Neural cell (in vitro differentiated cells): ENCODE measurements around the gene SMAD5.

Source experiments
- EP300 ChIP-seq: fragments of 450-650 bp; conservative IDR thresholded peaks from 2 replicates; pipeline ENCODE4 v1.6.1; 2014; ENCODE audit warnings: antibody characterized with exemption, mild to moderate bottlenecking, moderate library complexity; ENCODE audit not compliant: poor library complexity, severe bottlenecking
- EZH2 ChIP-seq: fragments of 200-600, 300-800 bp; shearing (Covaris generic), sonication (generic); IDR thresholded peaks from 2 replicates; pipeline ENCODE4 v1.6.1; 2014; ENCODE audit warnings: antibody characterized with exemption, low read length, borderline replicate concordance, mild to moderate bottlenecking; ENCODE audit not compliant: insufficient read depth, poor library complexity, severe bottlenecking
- MXI1 ChIP-seq: fragments of 450-650 bp; conservative IDR thresholded peaks from 2 replicates; pipeline ENCODE4 v1.6.1; 2014; ENCODE audit warnings: antibody characterized with exemption, mild to moderate bottlenecking; ENCODE audit not compliant: poor library complexity, severe bottlenecking
- POLR2AphosphoS5 ChIP-seq: IDR thresholded peaks from 2 replicates; pipeline ENCODE4 v1.6.1; 2012
- RAD21 ChIP-seq: fragments of 450-650 bp; conservative IDR thresholded peaks from 2 replicates; pipeline ENCODE4 v1.6.1; 2014; ENCODE audit warnings: antibody characterized with exemption, mild to moderate bottlenecking, moderate library complexity
- SMC3 ChIP-seq: fragments of 450-650 bp; conservative IDR thresholded peaks from 2 replicates; pipeline ENCODE4 v1.6.1; 2014; ENCODE audit warnings: antibody characterized with exemption, mild to moderate bottlenecking, moderate library complexity; ENCODE audit not compliant: poor library complexity
- TAF1 ChIP-seq: IDR thresholded peaks from 2 replicates; pipeline ENCODE4 v1.6.1; 2012; ENCODE audit warnings: low read depth
- TF ChIP-seq, protein P1 (sequence below): fragments of 450-650 bp; IDR thresholded peaks from 2 replicates; pipeline ENCODE4 v1.5.1; 2014; ENCODE audit warnings: antibody characterized with exemption, mild to moderate bottlenecking, moderate library complexity; ENCODE audit not compliant: poor library complexity, severe bottlenecking
- TF ChIP-seq, protein P2 (sequence below): IDR thresholded peaks from 2 replicates; pipeline ENCODE4 v1.6.1; 2012; ENCODE audit warnings: borderline replicate concordance

DNA sequence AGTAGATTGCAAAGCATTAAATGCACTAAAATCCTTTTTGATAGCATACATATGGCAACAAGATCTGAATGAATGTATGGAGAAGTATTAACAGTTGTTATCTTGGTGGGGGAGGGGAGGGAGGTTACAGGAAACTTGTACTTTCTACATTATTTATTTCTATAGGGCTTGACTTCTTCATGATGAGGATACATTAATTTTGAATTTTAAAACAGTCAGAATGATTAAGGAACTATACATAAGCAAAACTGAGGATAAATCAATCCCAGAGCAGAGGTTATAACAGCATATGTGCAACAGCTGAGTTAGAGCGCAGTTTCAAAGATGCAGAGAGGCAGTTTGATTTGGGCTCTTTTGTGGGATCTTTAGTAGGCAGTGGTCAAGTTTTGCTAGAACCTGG, 23.9 kb upstream of the SMAD5 start:
- TF ChIP-seq, protein P1, sequence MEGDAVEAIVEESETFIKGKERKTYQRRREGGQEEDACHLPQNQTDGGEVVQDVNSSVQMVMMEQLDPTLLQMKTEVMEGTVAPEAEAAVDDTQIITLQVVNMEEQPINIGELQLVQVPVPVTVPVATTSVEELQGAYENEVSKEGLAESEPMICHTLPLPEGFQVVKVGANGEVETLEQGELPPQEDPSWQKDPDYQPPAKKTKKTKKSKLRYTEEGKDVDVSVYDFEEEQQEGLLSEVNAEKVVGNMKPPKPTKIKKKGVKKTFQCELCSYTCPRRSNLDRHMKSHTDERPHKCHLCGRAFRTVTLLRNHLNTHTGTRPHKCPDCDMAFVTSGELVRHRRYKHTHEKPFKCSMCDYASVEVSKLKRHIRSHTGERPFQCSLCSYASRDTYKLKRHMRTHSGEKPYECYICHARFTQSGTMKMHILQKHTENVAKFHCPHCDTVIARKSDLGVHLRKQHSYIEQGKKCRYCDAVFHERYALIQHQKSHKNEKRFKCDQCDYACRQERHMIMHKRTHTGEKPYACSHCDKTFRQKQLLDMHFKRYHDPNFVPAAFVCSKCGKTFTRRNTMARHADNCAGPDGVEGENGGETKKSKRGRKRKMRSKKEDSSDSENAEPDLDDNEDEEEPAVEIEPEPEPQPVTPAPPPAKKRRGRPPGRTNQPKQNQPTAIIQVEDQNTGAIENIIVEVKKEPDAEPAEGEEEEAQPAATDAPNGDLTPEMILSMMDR = no peak
- no peak for TF ChIP-seq POLR2AphosphoS5
- TF ChIP-seq SMC3 = no peak
- TF ChIP-seq, protein P2, sequence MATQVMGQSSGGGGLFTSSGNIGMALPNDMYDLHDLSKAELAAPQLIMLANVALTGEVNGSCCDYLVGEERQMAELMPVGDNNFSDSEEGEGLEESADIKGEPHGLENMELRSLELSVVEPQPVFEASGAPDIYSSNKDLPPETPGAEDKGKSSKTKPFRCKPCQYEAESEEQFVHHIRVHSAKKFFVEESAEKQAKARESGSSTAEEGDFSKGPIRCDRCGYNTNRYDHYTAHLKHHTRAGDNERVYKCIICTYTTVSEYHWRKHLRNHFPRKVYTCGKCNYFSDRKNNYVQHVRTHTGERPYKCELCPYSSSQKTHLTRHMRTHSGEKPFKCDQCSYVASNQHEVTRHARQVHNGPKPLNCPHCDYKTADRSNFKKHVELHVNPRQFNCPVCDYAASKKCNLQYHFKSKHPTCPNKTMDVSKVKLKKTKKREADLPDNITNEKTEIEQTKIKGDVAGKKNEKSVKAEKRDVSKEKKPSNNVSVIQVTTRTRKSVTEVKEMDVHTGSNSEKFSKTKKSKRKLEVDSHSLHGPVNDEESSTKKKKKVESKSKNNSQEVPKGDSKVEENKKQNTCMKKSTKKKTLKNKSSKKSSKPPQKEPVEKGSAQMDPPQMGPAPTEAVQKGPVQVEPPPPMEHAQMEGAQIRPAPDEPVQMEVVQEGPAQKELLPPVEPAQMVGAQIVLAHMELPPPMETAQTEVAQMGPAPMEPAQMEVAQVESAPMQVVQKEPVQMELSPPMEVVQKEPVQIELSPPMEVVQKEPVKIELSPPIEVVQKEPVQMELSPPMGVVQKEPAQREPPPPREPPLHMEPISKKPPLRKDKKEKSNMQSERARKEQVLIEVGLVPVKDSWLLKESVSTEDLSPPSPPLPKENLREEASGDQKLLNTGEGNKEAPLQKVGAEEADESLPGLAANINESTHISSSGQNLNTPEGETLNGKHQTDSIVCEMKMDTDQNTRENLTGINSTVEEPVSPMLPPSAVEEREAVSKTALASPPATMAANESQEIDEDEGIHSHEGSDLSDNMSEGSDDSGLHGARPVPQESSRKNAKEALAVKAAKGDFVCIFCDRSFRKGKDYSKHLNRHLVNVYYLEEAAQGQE = no peak
- TF ChIP-seq EP300 = no peak
- no peak for TF ChIP-seq RAD21
- TF ChIP-seq EZH2 = no peak
- no peak for TF ChIP-seq TAF1
- TF ChIP-seq MXI1 = no peak
